Right forelimb (tissue), 1 donor: Measurements from ENCODE around the gene EVX2.

Source experiments
- DNase-seq: peaks from one replicate; pipeline ENCODE4 v3.0.0-alpha.2; 2018

EVX2 gene

GRCh38 chr2:176039375-176039774 is 44.4 kb downstream of the EVX2 start:
- no peak for DNase-seq

- no peak for DNase-seq
Observed at GRCh38 chr2:176038694-176039093, 45.1 kb downstream of the EVX2 start.

GRCh38 chr2:176035013-176035691 is 48.6 kb downstream of the EVX2 start:
- no peak for DNase-seq

- no peak for DNase-seq
Observed at GRCh38 chr2:176027806-176028205, 56.0 kb downstream of the EVX2 start.
